Heart left ventricle (tissue), 13 donors: ENCODE measurements around the gene FAM83C.

Source experiments
- CTCF ChIP-seq, 12 donors: fragments of 200-600 bp; sonication (generic) in 4 of 12; IDR thresholded peaks; one replicate each; pipeline versions ENCODE4 v1.5.0 to v1.8.0; 2018 to 2022; ENCODE audit warnings: antibody characterized with exemption in 12 of 12, mild to moderate bottlenecking in 5 of 12
- POLR2A ChIP-seq, 2 donors: fragments of 450-650 bp; IDR thresholded peaks; one replicate each; pipeline ENCODE4 v1.6.1; 2017; ENCODE audit warnings: antibody characterized with exemption in 2 of 2, mild to moderate bottlenecking in 2 of 2, moderate library complexity in 2 of 2
- donor health status: ischemic (EF 13 %, LVEDD 7.1; RV severe dilation, severe dysfunction).
- donor health status: DM: no; HTN: yes; CAD: no.
- donor health status: DM: no; HTN: no; CAD: no.
- donor health status: ischemic (EF 25% LVEDD 6.9; RV normal size, moderate dysfunction).
- donor health status: ischemic (EF 25% LVEDD 5.7; RV mildly dilated, moderate dysfunction).
- donor health status: ischemic (EF 35%, LVEDD 5.7; RV mildly dilated, moderate dysfunction).
- donor health status: nonischemic (EF 11% LVEDD 7.7; RV severe dilation, severe dysfunction).
- donor health status: DM: yes; HTN: yes; CAD: no.
- donor health status: PGD.
- donor health status: ischemic (EF 29% LVEDD 5.4; RV normal size, mild dysfunction).
- donor health status: nonischemic (EF 23%, LVEDD 6.1; RV moderate dilation, normal function).

GRCh38 chr20:35290186-35290886, 1.9 kb downstream of the FAM83C start:
- TF ChIP-seq CTCF (IDR thresholded peaks at IDR 0.05) (no peak), POLR2A (IDR thresholded peaks at IDR 0.05) (no peak)
